ENCODE data around the gene DGKI. TPM values are rescaled to one million over a fixed set of nuclear protein-coding genes. Genes with fewer than 3 reads are reported as not detected.

DGKI gene
- total and polyA plus RNA-seq, 2 experiments from 2014 or later = 0.16 to 1.0 TPM

GRCh38 chr7:137835486-137836112 lies 11.2 kb downstream of the DGKI start:
- no peaks in the 10 kb centered on the region for H4K20me1 ChIP-seq (replicated peaks; ENCODE audit: insufficient read depth)
- H3K79me2 ChIP-seq (replicated peaks; ENCODE audit: insufficient read depth) = no peaks in the 10 kb centered on the region
- Mint-ChIP-seq H3K36me3 (ENCODE audit: low read depth) (peaks cover 24% of the 10 kb centered on the region), H3K9me3 (peaks cover 38% of the 10 kb centered on the region), H3K4me1 (peaks cover 25% of the 10 kb centered on the region), H3K27ac (no peak overlapping the region), H3K27me3 (ENCODE audit: insufficient read depth, low read depth, poor library complexity) (peaks cover 5% of the 10 kb centered on the region), H3K4me3 (no peak overlapping the region)
- H3K27me3 ChIP-seq (ENCODE audit: insufficient read depth) = no peaks in the 10 kb centered on the region
- peaks cover 6% of the 10 kb centered on the region; the same call in 1 of the 2 replicates for H3K36me3 ChIP-seq (ENCODE audit: insufficient read depth)
- TF ChIP-seq ETS1 (IDR thresholded peaks at IDR 0.05) (no peak), JUNB (IDR thresholded peaks at IDR 0.05; ENCODE audit: unreplicated experiment) (no peak), STAT1 (IDR thresholded peaks at IDR 0.05; ENCODE audit: unreplicated experiment) (no peak), ZNF462 (CRISPR knock-in tag; IDR thresholded peaks at IDR 0.05) (no peak), CTCF (conservative IDR thresholded peaks at IDR 0.05; ENCODE audit: low read depth in 2 of 2) (no peak), POLR2AphosphoS5 (IDR thresholded peaks at IDR 0.05; ENCODE audit: low read depth) (no peak), CREB1 (CRISPR knock-in tag; IDR thresholded peaks at IDR 0.05; ENCODE audit: low read depth) (no peak), EZH2 (IDR thresholded peaks at IDR 0.05; ENCODE audit: low read depth, unreplicated experiment) (no peak), ZNF114 (CRISPR knock-in tag; IDR thresholded peaks at IDR 0.05) (no peak), REST (IDR thresholded peaks at IDR 0.05; ENCODE audit: unreplicated experiment) (no peak), EZH2phosphoT487 (IDR thresholded peaks at IDR 0.05; ENCODE audit: unreplicated experiment) (no peak), ZNF331 (CRISPR knock-in tag; IDR thresholded peaks at IDR 0.05; ENCODE audit: low read depth) (no peak), NANOG (IDR thresholded peaks at IDR 0.05; ENCODE audit: borderline replicate concordance) (no peak)
- H3F3A ChIP-seq (replicated peaks; ENCODE audit: low read depth) = 0 out of 2 replicates have a peak, but pooled peaks cover 3% of the 10 kb centered on the region
- H3K27ac ChIP-seq (ENCODE audit: low read depth) = no peak overlapping the region
- no peak overlapping the region for H3K4me2 ChIP-seq
- H3K4me1 ChIP-seq (ENCODE audit: insufficient read depth) = peaks cover 22% of the 10 kb centered on the region
- H3K9me2 ChIP-seq (ENCODE audit: insufficient read depth) = peaks cover 10% of the 10 kb centered on the region
- DNase-seq (ENCODE audit: low spot score) = no peak
- H2AFZ ChIP-seq = no peak overlapping the region
- H3K4me3 ChIP-seq = no peak overlapping the region
- no peak for ATAC-seq

Data from GM23338 (cell line).